Heart right ventricle (tissue), 16 donors: ENCODE results near the gene SMYD5. TPM values are rescaled to one million over a fixed set of nuclear protein-coding genes. Genes with fewer than 3 reads are reported as not detected.

ENCODE experiments used
- ATAC-seq, 8 donors: fragments of 200-7000 bp; cut with Tn5 transposase; one replicate each; pipeline ENCODE4 v1.9.1; 2020; ENCODE audit warnings: mild to moderate bottlenecking in 8 of 8, moderate library complexity in 8 of 8, moderate number of reproducible peaks in 1 of 8
- DNase-seq, 2 donors: peaks; one replicate each; pipeline ENCODE4 v3.0.0-alpha.2; 2020
- H3K27ac ChIP-seq, 10 donors: fragments of 200-600 bp; sonication (generic) in 2 of 10; one replicate each; pipeline versions ENCODE4 v1.5.0 to v1.8.0; 2020 to 2022; ENCODE audit warnings: mild to moderate bottlenecking in 3 of 10
- H3K27me3 ChIP-seq, 7 donors: fragments of 200-600 bp; one replicate each; pipeline ENCODE4 v1.8.0; 2021 to 2022; ENCODE audit warnings: mild to moderate bottlenecking in 2 of 7
- H3K36me3 ChIP-seq, 9 donors: fragments of 200-600 bp; sonication (generic) in 1 of 9; one replicate each; pipeline versions ENCODE4 v1.5.0 to v1.8.0; 2020 to 2022; ENCODE audit warnings: mild to moderate bottlenecking in 2 of 9
- H3K4me1 ChIP-seq, 9 donors: fragments of 200-600 bp; sonication (generic) in 1 of 9; one replicate each; pipeline versions ENCODE4 v1.5.0 to v1.8.0; 2020 to 2022; ENCODE audit warnings: mild to moderate bottlenecking in 4 of 9
- H3K4me3 ChIP-seq, 10 donors: fragments of 200-600 bp; sonication (generic) in 2 of 10; one replicate each; pipeline versions ENCODE4 v1.5.0 to v1.8.0; 2020 to 2022; ENCODE audit warnings: mild to moderate bottlenecking in 7 of 10, moderate library complexity in 2 of 10
- H3K9me3 ChIP-seq, 11 donors: fragments of 200-600 bp in 10 of 11; sonication (generic) in 2 of 11; one replicate each; pipeline versions ENCODE4 v1.5.0 to v1.8.0; 2013 to 2022; ENCODE audit warnings: mild to moderate bottlenecking in 2 of 11, control low read depth in 1 of 11, moderate library complexity in 1 of 11
- CTCF ChIP-seq, 9 donors: fragments of 200-600 bp; sonication (generic) in 2 of 9; IDR thresholded peaks; one replicate each; pipeline versions ENCODE4 v1.5.0 to v1.8.0; 2021 to 2022; ENCODE audit warnings: antibody characterized with exemption in 9 of 9, mild to moderate bottlenecking in 5 of 9, moderate library complexity in 1 of 9
- WGBS, 2 donors: extraction: QIAGEN DNeasy Blood & Tissue Kit; methylation state at CpG; one replicate each; pipeline ENCODE4 v1.1.7; 2013; ENCODE audit warnings: inconsistent platforms in 1 of 2; 5-methylcytosine and 5-hydroxymethylcytosine counted together
- intact Hi-C, 10 donors: fragments of 100-400 bp; cut with DNase I; formaldehyde crosslinking; loops; one replicate each; pipeline versions ENCODE4 v1.11.1 to v1.14.2; 2022
- polyA plus RNA-seq, 2 donors: library from polyadenylated mRNA; stranded (reverse); fragments of 200-250 nt; gene quantifications; one replicate each; pipeline ENCODE4 v1.2.3, GENCODE V29; 2013
- total RNA-seq, 10 donors: library from RNA; stranded (reverse); fragmentation: NEBNext Ultra II Directional in 3 of 10; extraction: Animal tissue kit (Norgen Biotek cat#: 25700) in 3 of 10; gene quantifications; one replicate each; pipeline versions ENCODE4 v1.2.1 to v1.2.4, GENCODE V29; 2021 to 2023
- donor health status: Arrhythmogenic right ventricular cardiomyopathy.
- donor health status: ischemic (EF 13 %, LVEDD 7.1; RV severe dilation, severe dysfunction).
- donor health status: healthy with polysubstance abuse.
- donor health status: DM: no; HTN: yes; CAD: no.
- donor health status: DM: no; HTN: no; CAD: no.
- donor health status: ischemic (EF 25% LVEDD 6.9; RV normal size, moderate dysfunction).
- donor health status: ischemic (EF 25% LVEDD 5.7; RV mildly dilated, moderate dysfunction).
- donor health status: healthy.
- donor health status: DM: yes; HTN: yes; CAD: no.
- donor health status: Ischemic cardiomyopathy.
- donor health status: ischemic (EF 35%, LVEDD 5.7; RV mildly dilated, moderate dysfunction).
- donor health status: nonischemic (EF 11% LVEDD 7.7; RV severe dilation, severe dysfunction).
- donor health status: DM: yes; HTN: yes; CAD: no.
- donor health status: PGD.
- donor health status: ischemic (EF 29% LVEDD 5.4; RV normal size, mild dysfunction).
- donor health status: nonischemic (EF 23%, LVEDD 6.1; RV moderate dilation, normal function).

SMYD5 gene
- total and polyA plus RNA-seq, 12 donors = 13.3 to 22.7 (median 17.5) TPM

GRCh38 chr2:73173781-73174180 lies 40.3 kb upstream of the SMYD5 start:
- H3K4me1 ChIP-seq = peaks cover 4 to 31% (median 25%) of the 10 kb centered on the region in 9 donors
- H3K27me3 ChIP-seq = peaks cover 0 to 43% (median 10%) of the 10 kb centered on the region in 7 donors
- 95 to 96% methylated on average over 7 of the region's 7 CpGs for WGBS, 2 donors
- ATAC-seq = no peak
- no peaks in the 10 kb centered on the region for H3K36me3 ChIP-seq
- no peaks in the 10 kb centered on the region for H3K9me3 ChIP-seq
- DNase-seq = no peak
- H3K27ac ChIP-seq = no peak overlapping the region
- no peak for TF ChIP-seq CTCF (IDR thresholded peaks at IDR 0.05)
- intact Hi-C loops = loop anchor here in 1 of 10 donors (10.0 kb wide), 1 partner anchor 399 kb away; no protein-coding TSS in a partner anchor
- no peak overlapping the region for H3K4me3 ChIP-seq

- no peaks in the 10 kb centered on the region for H3K9me3 ChIP-seq
- TF ChIP-seq CTCF (IDR thresholded peaks at IDR 0.05) = no peak
- H3K27ac ChIP-seq = no peak overlapping the region
- H3K4me3 ChIP-seq = no peak overlapping the region
- 95 to 96% methylated on average over 10 of the region's 10 CpGs for WGBS, 2 donors
- no peaks in the 10 kb centered on the region for H3K36me3 ChIP-seq
- peaks cover 0 to 47% (median 13%) of the 10 kb centered on the region in 7 donors for H3K27me3 ChIP-seq
- DNase-seq (no peak), ATAC-seq (no peak)
- peaks cover 4 to 31% (median 25%) of the 10 kb centered on the region in 9 donors for H3K4me1 ChIP-seq
- intact Hi-C loops = loop anchor here in 1 of 10 donors (10.0 kb wide), 1 partner anchor 399 kb away; no protein-coding TSS in a partner anchor
Observed at GRCh38 chr2:73174244-73174643, 39.8 kb upstream of the SMYD5 start.

- peaks cover 0 to 56% (median 22%) of the 10 kb centered on the region in 7 donors for H3K27me3 ChIP-seq
- no peaks in the 10 kb centered on the region for H3K9me3 ChIP-seq
- no peak for DNase-seq
- peak overlapping the region in 3 of 10 donors; percentile 71 to 86 (median 73) for H3K27ac ChIP-seq
- ATAC-seq = no peak
- no peaks in the 10 kb centered on the region for H3K36me3 ChIP-seq
- WGBS, 2 donors = 29 to 32% methylated on average over 25 of the region's 25 CpGs
- no peak for TF ChIP-seq CTCF (IDR thresholded peaks at IDR 0.05)
- peak overlapping the region; percentile 39 to 75 (median 60) for H3K4me3 ChIP-seq
- H3K4me1 ChIP-seq = peaks cover 4 to 31% (median 25%) of the 10 kb centered on the region in 9 donors
- intact Hi-C loops = loop anchor here in 7 of 10 donors (5.0 to 10.0 kb wide), 5 partner anchors 37 to 400 kb away; partner anchors contain the start of gene SMYD5 (in 1 of the 7)
Observed at GRCh38 chr2:73174941-73175662, 38.9 kb upstream of the SMYD5 start.

GRCh38 chr2:73175663-73176204 lies 38.3 kb upstream of the SMYD5 start:
- Histone ChIP-seq H3K4me3 (peak overlapping the region; percentile 39 to 75 (median 60)), H3K9me3 (no peaks in the 10 kb centered on the region), H3K4me1 (peaks cover 4 to 31% (median 25%) of the 10 kb centered on the region in 9 donors), H3K27me3 (peaks cover 0 to 61% (median 27%) of the 10 kb centered on the region in 7 donors), H3K27ac (peak overlapping the region in 5 of 10 donors; percentile 8 to 89 (median 73)), H3K36me3 (no peaks in the 10 kb centered on the region)
- intact Hi-C loops = loop anchor here in 7 of 10 donors (2.0 to 10.0 kb wide), 6 partner anchors 37 to 401 kb away; partner anchors contain the start of gene SMYD5 (in 1 of the 7)
- DNase-seq = peak; percentile 84 to 85
- ATAC-seq = peak; percentile 18 to 59 (median 34)
- WGBS, 2 donors = 0 to 1% methylated on average over 46 to 59 of the region's 59 CpGs
- peak in 3 of 9 donors; percentile 14 to 30 (median 27) for TF ChIP-seq CTCF (IDR thresholded peaks at IDR 0.05)
